ENCODE data around the gene UBB. TPM values are rescaled to one million over a fixed set of nuclear protein-coding genes. Genes with fewer than 3 reads are reported as not detected.

Gene UBB
- total RNA-seq, 2 experiments from 2014 or later, result 1,664 to 1,756 TPM

DNA sequence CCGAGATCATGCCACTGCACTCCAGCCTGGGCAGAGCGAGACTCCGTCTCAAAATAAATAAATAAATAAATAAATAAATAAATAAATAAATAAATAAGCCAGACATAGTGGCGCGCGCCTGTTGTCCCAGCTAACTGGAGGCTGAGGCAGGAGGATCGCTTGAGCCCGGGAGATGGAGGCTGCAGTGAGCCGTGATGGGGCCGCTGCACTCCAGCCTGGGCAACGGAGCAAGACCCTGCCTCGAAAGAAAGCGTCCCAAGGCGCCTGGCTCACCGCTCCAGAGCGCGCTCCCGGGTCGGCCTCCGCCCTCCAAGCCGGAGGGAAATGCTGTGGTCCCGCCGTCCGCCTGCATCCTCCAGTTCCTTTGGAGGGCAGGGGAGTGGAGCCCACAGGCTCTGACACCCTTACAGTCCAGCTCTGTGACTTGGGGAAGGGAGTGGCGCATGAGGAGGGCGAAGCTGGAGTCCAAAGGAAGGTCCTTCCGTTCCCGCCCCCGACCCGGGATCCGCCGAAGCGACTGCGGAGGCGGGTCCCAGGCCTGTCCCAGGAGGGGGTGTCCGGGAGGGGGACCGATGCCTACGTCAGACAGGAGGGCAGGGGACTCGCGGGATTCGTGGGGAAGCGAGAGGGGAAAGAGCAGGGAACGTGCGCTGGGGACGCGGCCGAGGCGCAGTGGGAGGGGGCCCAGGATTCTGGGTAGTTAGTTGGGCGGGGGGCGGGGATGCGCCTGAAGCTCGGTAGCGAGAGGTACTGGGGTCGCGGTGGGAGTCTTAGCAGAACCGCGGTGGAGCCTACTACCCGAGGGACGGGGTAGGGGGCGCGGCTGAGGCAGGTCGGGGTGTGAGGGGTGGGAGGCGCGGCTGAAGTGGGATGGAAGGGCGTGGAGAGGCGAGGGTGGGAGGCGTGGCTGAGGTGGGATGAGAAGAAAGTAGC, 26.1 kb downstream of the UBB start:
- ChIA-PET POLR2A (no interaction called here), CTCF (interaction anchor here (1.1 to 1.6 kb wide), 3 partner anchors 9 to 201 kb away, joined by 3 to 5 read pairs (median 4); partner anchors contain the start of gene TRPV2)

DNA sequence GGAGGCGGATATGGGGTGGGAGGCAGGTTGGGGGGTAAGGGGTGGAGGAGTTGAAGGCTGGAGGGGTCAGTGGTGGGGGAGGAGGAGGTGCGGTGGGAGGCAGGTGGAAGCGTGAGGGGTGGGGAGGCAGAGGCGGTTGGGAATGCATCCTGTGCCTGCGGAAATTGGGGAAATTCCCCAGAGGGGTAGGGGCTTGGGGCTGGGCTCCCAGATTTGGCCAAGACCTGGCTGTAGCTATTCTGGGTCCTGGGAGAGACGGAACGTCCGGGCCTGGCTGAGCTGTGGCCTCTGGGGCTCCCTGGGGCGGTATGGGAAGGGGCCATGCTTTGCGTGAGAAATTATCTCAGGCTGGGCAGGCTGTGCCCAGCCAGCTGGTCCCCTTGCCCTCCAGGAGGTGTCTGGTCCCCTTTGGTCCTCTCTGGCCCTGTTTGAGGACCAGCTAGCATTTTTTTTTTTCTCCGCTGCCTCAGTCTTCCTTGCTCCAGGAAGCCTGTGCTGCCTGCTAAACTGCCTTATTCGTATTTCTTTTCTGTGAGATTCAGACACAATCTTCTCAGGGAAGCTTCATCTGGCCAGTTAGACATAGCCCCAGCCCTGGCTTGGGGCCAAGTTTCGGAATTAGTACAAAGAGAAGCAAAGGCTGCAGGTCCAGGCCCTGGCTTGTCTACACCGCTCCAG, 27.2 kb downstream of the UBB start:
- POLR2A ChIA-PET, result no interaction called here
- CTCF ChIA-PET, result interaction anchor here (0.6 to 1.6 kb wide), 3 partner anchors 8 to 22 kb away, joined by 3 to 4 read pairs (median 3); no protein-coding TSS in a partner anchor

DNA sequence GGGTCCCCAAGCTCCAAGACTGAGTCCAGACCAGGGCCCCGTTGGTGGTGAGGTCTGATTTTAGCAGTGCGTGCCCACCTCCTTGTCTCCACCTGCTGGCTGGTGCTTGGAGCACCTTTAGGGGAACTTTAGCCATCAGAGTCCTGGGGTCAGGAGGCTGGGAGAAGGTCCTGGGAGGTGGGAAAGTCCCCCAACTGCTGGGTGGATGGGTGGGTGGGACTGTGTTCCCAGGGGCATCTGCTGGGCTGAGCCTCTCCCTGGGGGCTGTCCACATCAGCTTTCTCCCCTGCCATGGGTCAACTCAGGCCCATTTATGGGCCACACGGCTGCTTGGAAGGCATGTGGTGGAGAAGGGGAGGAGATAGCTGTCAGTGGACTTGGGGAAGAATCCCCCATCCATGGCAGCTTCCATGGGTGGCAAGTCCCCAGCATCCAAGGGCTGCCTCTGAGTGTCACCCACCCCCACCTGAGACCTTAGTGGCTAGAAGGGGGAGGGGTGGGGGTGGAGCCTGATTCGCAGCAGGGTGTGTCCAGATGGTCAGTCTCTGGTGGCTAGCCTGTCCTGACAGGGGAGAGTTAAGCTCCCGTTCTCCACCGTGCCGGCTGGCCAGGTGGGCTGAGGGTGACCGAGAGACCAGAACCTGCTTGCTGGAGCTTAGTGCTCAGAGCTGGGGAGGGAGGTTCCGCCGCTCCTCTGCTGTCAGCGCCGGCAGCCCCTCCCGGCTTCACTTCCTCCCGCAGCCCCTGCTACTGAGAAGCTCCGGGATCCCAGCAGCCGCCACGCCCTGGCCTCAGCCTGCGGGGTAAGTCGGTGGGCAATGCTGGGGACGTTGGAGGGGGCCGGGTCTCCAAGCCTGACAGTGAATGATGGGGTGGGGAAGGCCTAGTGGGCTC, 34.4 kb downstream of the UBB start, which contains the start of gene TRPV2:
TRPV2 (plus strand) TSS at position 541 of the 894 bp plus-strand sequence. CDS start 2,098 bp downstream, outside the sequence.
- ChIA-PET CTCF (interaction anchor here (0.6 to 2.5 kb wide), 16 partner anchors 7 to 225 kb away, joined by 3 to 24 read pairs (median 4); no protein-coding TSS in a partner anchor), POLR2A (interaction anchor here (1.1 to 6.3 kb wide), 4 partner anchors 25 to 62 kb away, joined by 3 to 92 read pairs (median 15); partner anchors contain the start of genes CENPV and UBB)

DNA sequence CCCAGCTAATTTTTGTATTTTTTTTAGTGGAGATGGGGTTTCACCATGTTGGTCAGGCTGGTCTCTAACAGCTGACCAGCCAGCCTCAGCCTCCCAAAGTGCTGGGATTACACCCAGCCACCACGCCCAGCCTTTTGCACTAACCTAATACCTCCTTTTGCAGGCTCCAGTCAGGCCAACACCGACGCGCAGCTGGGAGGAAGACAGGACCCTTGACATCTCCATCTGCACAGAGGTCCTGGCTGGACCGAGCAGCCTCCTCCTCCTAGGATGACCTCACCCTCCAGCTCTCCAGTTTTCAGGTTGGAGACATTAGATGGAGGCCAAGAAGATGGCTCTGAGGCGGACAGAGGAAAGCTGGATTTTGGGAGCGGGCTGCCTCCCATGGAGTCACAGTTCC, 36.5 kb downstream of the UBB start:
- CTCF ChIA-PET, result interaction anchor here (0.6 to 1.4 kb wide), 3 partner anchors 10 to 734 kb away, joined by 3 to 4 read pairs (median 3); no protein-coding TSS in a partner anchor
- POLR2A ChIA-PET, result interaction anchor here (0.7 to 6.3 kb wide), 5 partner anchors 23 to 132 kb away, joined by 3 to 92 read pairs (median 12); partner anchors contain the start of gene UBB

DNA sequence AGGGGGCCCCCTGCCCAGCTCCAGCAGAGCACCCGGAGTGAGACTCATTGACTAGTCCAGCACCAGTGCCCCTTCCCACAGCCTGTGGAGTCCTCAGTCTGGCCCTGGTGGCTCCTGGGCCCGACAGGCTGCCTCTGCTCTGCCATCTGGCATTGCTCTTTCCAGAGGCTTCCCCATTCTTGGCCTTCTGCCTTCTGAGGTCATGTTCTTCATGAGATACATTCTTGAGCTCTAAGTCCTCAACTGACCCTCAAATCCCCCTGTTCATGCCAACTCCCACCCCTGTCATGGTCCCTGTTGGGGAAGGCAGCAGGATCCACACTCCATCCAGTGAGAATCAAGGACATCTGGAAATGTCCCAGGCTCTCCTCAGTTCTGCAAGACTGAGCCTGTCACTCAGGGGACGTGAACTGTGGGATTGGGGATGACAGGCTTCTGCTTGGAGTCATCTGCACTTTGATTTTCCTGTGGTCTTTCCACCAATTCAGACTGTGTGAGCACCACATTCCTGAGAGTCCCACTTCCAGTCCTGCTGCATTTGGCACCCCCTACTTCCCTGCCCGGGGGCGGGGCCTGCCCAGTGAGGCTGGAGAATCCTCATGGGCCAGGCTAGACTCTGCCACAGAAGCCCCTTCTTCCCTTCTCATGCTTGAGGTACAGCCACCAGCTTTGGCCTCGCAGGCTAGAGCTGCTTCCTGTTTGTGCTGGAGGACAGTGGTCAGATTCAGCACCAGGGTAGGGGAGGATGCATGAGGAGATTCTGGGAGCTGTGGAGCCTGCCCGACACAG, 37.2 kb downstream of the UBB start:
- POLR2A ChIA-PET, result interaction anchor here (0.9 to 6.3 kb wide), 4 partner anchors 22 to 37 kb away, joined by 3 to 92 read pairs (median 6); partner anchors contain the start of gene UBB
- CTCF ChIA-PET, result interaction anchor here (1.0 to 1.8 kb wide), 5 partner anchors 8 to 27 kb away, joined by 3 to 6 read pairs (median 3); no protein-coding TSS in a partner anchor

DNA sequence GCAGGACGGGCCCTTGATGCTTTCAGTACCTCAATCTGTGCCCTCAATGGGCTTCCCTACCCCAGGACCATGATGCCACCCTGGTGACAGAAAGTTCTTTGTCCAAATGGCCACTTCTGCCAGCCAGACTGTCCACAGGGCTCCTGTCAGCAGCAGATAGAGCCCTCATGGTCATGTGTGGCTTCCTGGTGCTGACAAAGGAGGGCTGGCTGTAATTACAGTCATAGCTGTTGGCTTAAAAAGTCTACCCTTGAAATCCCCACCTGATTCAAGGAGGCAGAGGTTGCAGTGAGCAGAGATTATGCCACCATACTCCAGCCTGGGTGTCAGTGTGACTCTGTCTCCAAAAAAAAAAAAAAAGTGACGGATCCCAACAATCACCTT, 37.8 kb downstream of the UBB start:
- CTCF ChIA-PET, result interaction anchor here (1.0 to 1.8 kb wide), 4 partner anchors 9 to 27 kb away, joined by 3 to 6 read pairs (median 4); no protein-coding TSS in a partner anchor
- POLR2A ChIA-PET, result interaction anchor here (0.6 to 6.3 kb wide), 5 partner anchors 21 to 118 kb away, joined by 3 to 92 read pairs (median 6); partner anchors contain the start of gene UBB

DNA sequence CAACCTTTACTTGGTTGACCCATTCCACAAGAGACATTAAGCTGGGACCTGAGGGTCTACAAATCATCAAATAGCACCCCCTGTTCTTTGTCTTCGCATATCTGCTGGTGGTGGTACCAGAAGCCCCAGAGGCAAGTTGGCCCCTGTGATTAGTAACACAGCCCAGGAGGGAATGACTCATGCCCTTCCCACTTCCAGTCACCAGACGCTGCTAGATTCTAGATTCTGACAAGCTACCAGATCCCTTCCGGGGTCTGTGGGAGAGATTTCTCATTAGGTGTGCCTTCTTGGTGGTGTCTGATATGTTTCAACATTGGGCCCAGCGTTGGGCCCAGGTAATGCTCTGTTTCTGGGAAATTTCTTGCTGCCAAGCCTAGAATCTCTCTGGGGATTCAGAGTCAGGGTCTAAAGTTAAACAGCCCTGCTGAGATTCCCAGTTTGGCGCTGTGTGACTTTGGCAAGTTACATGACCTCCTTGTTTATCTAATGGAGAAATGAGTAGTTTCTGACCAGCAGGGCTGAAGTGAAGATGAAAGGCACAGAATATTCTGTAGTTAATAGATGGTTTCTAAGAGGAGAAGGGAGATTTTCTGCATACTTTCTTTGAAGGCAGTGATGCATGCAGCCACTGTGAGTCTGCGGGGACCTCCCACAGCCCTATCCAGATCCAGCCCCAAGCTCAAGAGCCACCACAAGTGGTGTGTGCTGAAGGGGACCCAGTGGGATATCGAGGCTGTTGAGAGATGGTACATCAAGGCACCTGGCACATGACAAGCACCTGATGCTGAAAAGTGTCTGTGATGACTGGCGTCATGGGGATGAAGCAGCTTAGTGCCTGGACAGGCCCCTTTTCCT, 38.4 kb downstream of the UBB start:
- POLR2A ChIA-PET, result interaction anchor here (0.6 to 6.3 kb wide), 5 partner anchors 21 to 119 kb away, joined by 3 to 92 read pairs (median 6); partner anchors contain the start of gene UBB
- CTCF ChIA-PET, result interaction anchor here (1.0 to 1.8 kb wide), 4 partner anchors 8 to 26 kb away, joined by 3 to 6 read pairs (median 4); no protein-coding TSS in a partner anchor

DNA sequence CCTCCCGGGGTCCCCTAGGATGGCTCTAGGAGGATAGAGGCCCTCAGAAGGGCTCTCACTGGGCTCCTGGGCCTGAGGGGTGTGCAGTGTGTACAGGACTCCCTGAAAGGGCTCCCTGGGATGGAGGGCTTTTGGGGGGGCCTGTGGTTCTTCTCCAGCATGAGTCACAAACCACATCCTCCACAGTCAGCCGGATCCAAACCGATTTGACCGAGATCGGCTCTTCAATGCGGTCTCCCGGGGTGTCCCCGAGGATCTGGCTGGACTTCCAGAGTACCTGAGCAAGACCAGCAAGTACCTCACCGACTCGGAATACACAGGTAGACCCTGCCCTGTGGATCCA, 39.0 kb downstream of the UBB start:
- POLR2A ChIA-PET, result interaction anchor here (1.2 to 6.3 kb wide), 3 partner anchors 20 to 39 kb away, joined by 5 to 92 read pairs (median 6); partner anchors contain the start of gene UBB

DNA sequence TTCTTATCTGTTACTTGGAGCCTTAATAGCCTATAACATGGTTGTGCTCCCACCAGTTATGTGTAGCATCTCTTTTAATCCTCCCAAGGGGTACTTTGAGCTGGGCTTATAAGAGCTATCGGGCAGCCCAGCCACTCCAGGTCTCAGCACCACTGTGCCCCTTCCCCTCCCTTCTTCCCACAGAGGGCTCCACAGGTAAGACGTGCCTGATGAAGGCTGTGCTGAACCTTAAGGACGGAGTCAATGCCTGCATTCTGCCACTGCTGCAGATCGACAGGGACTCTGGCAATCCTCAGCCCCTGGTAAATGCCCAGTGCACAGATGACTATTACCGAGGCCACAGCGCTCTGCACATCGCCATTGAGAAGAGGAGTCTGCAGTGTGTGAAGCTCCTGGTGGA, 41.5 kb downstream of the UBB start:
- POLR2A ChIA-PET, result no interaction called here

More for the DNA sequence above, 39.0 kb downstream of the UBB start:
- CTCF ChIA-PET, result interaction anchor here (1.6 to 1.8 kb wide), 2 partner anchors 19 to 26 kb away, joined by 3 to 6 read pairs; no protein-coding TSS in a partner anchor

DNA sequence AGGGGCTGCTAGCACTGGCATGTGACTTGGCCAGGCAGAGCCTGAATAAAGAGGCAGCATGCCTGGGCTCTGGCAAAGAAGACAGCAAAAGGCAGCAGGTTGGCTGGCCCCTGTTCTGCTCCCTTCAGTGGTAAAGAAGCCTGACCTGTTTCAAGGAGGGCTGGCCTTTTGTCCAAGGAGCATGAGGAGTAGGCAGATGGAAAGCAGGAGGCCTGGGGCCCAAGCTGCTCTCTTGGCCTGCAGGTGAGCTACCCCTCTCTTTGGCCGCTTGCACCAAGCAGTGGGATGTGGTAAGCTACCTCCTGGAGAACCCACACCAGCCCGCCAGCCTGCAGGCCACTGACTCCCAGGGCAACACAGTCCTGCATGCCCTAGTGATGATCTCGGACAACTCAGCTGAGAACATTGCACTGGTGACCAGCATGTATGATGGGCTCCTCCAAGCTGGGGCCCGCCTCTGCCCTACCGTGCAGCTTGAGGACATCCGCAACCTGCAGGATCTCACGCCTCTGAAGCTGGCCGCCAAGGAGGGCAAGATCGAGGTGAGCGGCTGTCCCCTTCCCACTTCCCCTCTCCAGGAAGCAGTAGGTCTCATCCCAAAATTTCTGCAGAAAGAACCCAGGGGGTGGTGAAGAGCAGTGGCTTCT, 42.5 kb downstream of the UBB start:
- ChIA-PET CTCF (interaction anchor here (1.1 kb wide), 1 partner anchor 15 kb away, joined by 3 read pairs; no protein-coding TSS in a partner anchor), POLR2A (interaction anchor here (0.5 kb wide), 1 partner anchor 165 kb away, joined by 3 read pairs; no protein-coding TSS in a partner anchor)

More for the DNA sequence above, 41.5 kb downstream of the UBB start:
- CTCF ChIA-PET, result interaction anchor here (0.7 kb wide), 1 partner anchor 59 kb away, joined by 3 read pairs; no protein-coding TSS in a partner anchor

DNA sequence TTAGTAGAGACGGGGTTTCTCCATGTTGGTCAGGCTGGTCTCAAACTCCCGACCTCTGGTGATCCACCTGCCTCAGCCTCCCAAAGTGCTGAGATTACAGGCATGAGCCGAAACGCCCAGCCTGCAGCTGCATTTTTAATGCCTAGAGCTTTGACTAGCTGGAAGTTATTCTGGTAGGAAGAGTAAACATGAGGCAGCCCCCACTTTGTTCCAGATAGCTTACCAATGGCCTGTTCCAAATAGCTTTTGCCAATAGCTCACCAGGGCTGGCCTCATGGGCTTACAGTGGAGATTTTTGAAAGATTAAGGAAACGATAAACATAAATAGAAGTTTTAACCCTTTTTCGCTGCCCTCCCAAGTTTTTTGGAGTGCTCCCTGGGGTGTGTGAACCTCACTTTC, 44.3 kb downstream of the UBB start:
- ChIA-PET POLR2A (interaction anchor here (0.5 kb wide), 1 partner anchor 44 kb away, joined by 3 read pairs; the partner anchor contains the start of gene UBB), CTCF (no interaction called here)

DNA sequence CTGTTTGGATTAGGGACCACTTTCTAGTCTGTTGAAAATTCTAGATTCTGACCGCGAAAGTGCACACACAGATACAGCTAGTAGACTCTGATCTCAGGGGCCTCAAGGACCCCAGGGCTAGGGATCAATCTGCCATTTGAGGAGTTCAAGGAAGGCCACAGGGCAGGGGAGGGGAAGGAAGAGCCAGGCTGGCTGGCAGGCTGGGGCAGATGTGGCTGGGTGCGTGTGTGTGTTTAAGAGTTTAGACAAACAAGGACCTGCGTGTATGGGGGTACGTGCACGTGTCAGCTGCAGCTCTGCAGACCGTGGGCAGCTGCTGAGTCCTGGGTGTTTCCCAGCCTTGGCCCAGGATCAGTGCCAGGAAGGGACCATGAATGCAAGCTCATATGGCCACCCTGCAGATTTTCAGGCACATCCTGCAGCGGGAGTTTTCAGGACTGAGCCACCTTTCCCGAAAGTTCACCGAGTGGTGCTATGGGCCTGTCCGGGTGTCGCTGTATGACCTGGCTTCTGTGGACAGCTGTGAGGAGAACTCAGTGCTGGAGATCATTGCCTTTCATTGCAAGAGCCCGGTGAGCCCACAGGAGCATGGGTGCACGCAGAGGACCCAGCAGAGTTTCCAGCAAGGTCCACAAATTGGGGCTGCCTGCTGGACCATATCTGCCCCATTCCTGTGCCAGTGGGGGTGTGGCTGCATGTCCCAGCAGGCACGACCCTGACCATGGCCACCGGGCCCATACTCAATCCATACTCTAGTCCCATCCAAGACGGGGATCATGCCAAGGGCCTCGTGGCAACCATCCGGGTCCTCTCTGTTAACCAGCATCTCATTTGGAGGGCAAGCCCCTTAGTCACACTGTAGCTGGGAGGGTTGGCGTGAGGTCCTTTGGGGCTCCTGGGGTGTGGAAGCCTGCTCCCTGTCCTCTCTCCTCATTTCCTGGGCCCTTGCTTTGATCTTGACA, 45.1 kb downstream of the UBB start:
- CTCF ChIA-PET, result no interaction called here
- POLR2A ChIA-PET, result no interaction called here

DNA sequence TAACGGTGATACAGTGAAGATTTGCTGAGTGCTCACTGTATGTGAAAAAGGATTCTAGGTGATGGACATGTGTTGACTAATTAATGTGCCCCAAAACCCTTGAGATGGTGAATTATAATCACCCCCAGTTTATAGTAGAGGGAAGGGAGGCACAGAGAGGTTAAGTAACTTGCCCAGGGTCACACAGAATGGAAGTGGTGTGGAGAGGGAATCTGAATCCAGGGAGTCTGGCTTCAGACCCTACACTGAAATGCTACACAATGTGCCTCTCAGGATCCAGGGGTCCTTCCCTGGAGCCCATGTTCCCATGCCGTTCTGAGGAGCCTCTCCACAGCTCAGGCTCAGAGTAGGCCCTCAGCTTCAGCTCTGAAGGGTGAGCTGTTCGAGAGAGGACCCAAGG, 46.1 kb downstream of the UBB start:
- ChIA-PET CTCF (interaction anchor here (0.8 to 2.7 kb wide), 7 partner anchors 8 to 95 kb away, joined by 3 to 7 read pairs (median 3); no protein-coding TSS in a partner anchor), POLR2A (no interaction called here)

DNA sequence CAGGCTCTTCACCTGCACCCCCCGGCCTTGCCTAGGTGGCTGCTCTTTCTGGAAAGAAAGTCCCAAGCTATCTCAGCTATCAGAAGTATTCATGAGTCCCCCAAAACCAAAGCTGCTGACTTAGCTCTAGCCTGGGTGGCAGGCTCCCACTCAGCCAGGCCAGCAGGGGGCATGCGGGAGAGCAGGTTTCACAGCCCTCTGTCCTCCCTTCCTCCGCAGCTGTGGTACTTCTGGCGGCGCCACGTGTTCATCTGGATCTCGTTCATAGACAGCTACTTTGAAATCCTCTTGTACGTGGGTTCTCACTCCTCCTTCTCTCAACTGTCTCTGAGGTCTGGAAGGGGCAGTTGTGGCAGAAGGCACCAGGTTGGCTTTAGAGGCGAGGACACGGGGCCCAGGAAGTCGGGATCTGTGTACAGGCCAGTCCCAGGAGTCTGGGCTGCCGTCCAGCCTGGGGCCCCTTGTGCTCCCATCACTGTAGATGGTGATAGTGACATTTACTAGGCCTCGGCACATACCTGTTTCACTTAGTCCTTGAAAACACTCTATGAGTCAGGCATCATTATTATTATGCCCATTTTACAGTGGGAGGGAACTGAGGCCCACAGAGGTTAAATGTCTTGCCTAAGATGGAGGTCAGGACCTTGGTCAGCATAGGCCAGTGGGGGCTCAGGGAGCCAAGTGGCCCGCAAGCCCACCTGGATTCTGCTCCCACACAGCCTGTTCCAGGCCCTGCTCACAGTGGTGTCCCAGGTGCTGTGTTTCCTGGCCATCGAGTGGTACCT, 47.4 kb downstream of the UBB start:
- ChIA-PET POLR2A (interaction anchor here (0.5 kb wide), 1 partner anchor 9 kb away, joined by 3 read pairs; no protein-coding TSS in a partner anchor), CTCF (interaction anchor here (0.9 to 2.7 kb wide), 7 partner anchors 9 to 94 kb away, joined by 3 to 7 read pairs (median 3); partner anchors contain the start of gene TRPV2)

Measured in activated CD8-positive, alpha-beta memory T cell treated with anti-CD3 and anti-CD28 coated beads for 36 hours (primary cell).